ENCODE results near the gene ALAD. TPM values are rescaled to one million over a fixed set of nuclear protein-coding genes. Genes with fewer than 3 reads are reported as not detected.

Gene ALAD
- total RNA-seq, 3 donors from 2014 or later (not counting 1 experiment from before 2014, with no cell fraction given) = 30.3 to 38.7 (median 36.4) TPM

DNA sequence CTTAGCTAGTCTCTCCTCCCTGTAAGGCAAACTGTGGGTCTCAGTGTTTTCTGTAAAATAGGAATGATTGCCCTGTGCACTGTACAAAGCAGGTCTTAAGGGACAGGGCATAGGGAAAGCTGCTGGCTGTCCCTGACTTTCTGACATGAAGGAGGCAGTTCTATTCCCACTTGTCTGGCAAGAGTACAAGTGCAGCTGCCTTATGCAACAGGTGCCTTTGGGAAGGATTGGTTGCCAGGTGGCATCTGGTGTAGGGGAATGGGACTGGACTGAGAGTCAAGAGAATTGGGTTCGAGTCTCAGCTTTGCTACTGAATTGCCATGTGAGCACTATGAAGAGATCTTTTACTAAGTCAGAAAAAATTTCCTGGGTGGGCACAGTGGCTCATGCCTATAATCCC is 41.7 kb downstream of the ALAD start:
- TF ChIP-seq, protein P1, sequence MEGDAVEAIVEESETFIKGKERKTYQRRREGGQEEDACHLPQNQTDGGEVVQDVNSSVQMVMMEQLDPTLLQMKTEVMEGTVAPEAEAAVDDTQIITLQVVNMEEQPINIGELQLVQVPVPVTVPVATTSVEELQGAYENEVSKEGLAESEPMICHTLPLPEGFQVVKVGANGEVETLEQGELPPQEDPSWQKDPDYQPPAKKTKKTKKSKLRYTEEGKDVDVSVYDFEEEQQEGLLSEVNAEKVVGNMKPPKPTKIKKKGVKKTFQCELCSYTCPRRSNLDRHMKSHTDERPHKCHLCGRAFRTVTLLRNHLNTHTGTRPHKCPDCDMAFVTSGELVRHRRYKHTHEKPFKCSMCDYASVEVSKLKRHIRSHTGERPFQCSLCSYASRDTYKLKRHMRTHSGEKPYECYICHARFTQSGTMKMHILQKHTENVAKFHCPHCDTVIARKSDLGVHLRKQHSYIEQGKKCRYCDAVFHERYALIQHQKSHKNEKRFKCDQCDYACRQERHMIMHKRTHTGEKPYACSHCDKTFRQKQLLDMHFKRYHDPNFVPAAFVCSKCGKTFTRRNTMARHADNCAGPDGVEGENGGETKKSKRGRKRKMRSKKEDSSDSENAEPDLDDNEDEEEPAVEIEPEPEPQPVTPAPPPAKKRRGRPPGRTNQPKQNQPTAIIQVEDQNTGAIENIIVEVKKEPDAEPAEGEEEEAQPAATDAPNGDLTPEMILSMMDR (IDR thresholded peaks at IDR 0.05) = no peak
- intact Hi-C loops (cut with micrococcal nuclease) = no loop called here

DNA sequence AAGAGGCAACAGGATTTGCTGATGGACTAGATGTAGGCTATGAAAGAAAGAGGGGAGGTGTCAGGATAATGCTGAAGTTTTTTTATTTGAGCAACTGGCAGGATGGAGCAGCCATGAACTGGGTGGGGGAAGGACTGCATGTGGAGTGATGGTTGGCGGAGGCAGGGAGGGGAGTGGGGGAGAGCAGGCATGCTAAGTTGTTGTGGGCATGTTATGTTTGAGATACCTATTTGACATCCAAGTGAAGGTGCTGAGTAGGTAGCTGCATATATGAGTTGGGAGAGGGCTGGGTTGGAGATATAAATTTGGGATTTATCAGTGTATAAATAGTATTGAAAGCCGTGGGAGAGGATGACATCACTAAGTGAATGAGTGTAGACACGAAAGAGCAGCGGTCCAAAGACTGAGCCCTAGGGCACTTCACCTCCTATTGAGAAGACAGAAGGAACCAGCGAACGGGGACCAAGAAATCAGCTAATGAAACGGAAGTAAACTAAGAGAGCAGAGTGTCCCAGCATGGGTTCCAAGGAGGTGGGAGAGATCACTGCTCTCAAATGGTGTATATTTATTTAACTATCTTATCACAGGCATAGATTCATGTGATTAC is 44.3 kb downstream of the ALAD start:
- H3K27me3 Mint-ChIP-seq (ENCODE audit: low read depth in 2 of 2) = no peaks in the 10 kb centered on the region
- Histone ChIP-seq H3K4me3 (ENCODE audit: low read length) (no peak overlapping the region), H3K27ac (ENCODE audit: low read length) (no peak overlapping the region), H3K36me3 (ENCODE audit: control insufficient read depth, insufficient read depth, low read length) (no peaks in the 10 kb centered on the region), H3K27me3 (ENCODE audit: control insufficient read depth, insufficient read depth, low read length) (no peaks in the 10 kb centered on the region), H3K4me1 (ENCODE audit: control insufficient read depth, insufficient read depth, low read length) (no peaks in the 10 kb centered on the region), H3K9me3 (ENCODE audit: control insufficient read depth, insufficient read depth, low read length) (no peaks in the 10 kb centered on the region)
- no peak overlapping the region for H3K27ac Mint-ChIP-seq
- no peak overlapping the region for H3K4me3 Mint-ChIP-seq
- 89% methylated on average over 7 of the region's 7 CpGs for WGBS (ENCODE audit: insufficient coverage)
- no peaks in the 10 kb centered on the region for H3K9me3 Mint-ChIP-seq
- H3K4me1 Mint-ChIP-seq = no peaks in the 10 kb centered on the region
- TF ChIP-seq, protein P1 (IDR thresholded peaks at IDR 0.05) = no peak
- DNase-seq = no peak
- H3K36me3 Mint-ChIP-seq = no peaks in the 10 kb centered on the region
- ATAC-seq = no peak
- intact Hi-C loops (cut with micrococcal nuclease) = no loop called here

More for the DNA sequence above, 41.7 kb downstream of the ALAD start:
- Mint-ChIP-seq H3K36me3 (no peaks in the 10 kb centered on the region), H3K9me3 (no peaks in the 10 kb centered on the region), H3K4me3 (no peak overlapping the region), H3K4me1 (no peaks in the 10 kb centered on the region), H3K27ac (no peak overlapping the region), H3K27me3 (ENCODE audit: low read depth in 2 of 2) (no peaks in the 10 kb centered on the region)
- Histone ChIP-seq H3K9me3 (ENCODE audit: control insufficient read depth, insufficient read depth, low read length) (no peaks in the 10 kb centered on the region), H3K36me3 (ENCODE audit: control insufficient read depth, insufficient read depth, low read length) (no peaks in the 10 kb centered on the region), H3K4me1 (ENCODE audit: control insufficient read depth, insufficient read depth, low read length) (no peaks in the 10 kb centered on the region), H3K27ac (ENCODE audit: low read length) (no peak overlapping the region), H3K27me3 (ENCODE audit: control insufficient read depth, insufficient read depth, low read length) (no peaks in the 10 kb centered on the region), H3K4me3 (ENCODE audit: low read length) (no peak overlapping the region)
- DNase-seq (no peak), ATAC-seq (no peak)
- WGBS (ENCODE audit: insufficient coverage) = 83% methylated on average over 1 of the region's 1 CpG

DNA sequence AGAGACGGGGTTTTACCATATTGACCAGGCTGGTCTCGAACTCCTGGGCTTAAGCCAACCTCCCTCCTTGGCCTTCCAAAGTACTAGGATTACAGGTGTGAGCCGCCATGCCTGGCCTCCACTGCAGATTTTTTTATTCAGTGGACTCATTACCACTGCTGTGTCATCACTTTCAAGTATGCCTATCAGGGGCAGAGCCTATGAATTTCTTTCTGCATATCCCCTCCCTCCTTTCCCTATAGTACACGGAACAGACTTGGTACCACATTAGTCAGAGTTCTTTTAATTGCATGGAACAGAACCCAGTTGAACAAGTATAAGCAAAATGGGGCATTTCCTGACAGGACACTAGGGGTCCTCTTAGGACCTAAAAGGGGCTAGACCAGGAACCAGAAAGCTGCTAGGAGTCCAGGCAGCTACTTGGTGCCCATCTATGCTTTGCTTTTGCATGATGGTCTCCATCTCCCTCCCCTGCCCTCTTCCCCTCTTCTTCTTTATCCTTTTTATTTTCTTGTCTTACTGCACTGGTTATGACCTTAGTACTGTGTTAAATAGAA is 46.0 kb downstream of the ALAD start:
- peaks cover 2% of the 10 kb centered on the region for H3K27me3 ChIP-seq (ENCODE audit: control insufficient read depth, insufficient read depth, low read length)
- WGBS (ENCODE audit: insufficient coverage) = 93% methylated on average over 4 of the region's 4 CpGs
- Mint-ChIP-seq H3K27me3 (ENCODE audit: low read depth in 2 of 2) (no peaks in the 10 kb centered on the region), H3K4me3 (no peak overlapping the region), H3K27ac (no peak overlapping the region), H3K4me1 (peaks cover 14% of the 10 kb centered on the region in 2 donors), H3K36me3 (no peaks in the 10 kb centered on the region), H3K9me3 (no peaks in the 10 kb centered on the region)
- DNase-seq (no peak), ATAC-seq (no peak)
- intact Hi-C loops (cut with micrococcal nuclease) = no loop called here
- TF ChIP-seq, protein P1 (IDR thresholded peaks at IDR 0.05) = no peak
- peaks cover 15% of the 10 kb centered on the region for H3K4me1 ChIP-seq (ENCODE audit: control insufficient read depth, insufficient read depth, low read length)
- no peaks in the 10 kb centered on the region for H3K9me3 ChIP-seq (ENCODE audit: control insufficient read depth, insufficient read depth, low read length)
- H3K4me3 ChIP-seq (ENCODE audit: low read length) = no peak overlapping the region
- H3K27ac ChIP-seq (ENCODE audit: low read length) = no peak overlapping the region
- no peaks in the 10 kb centered on the region for H3K36me3 ChIP-seq (ENCODE audit: control insufficient read depth, insufficient read depth, low read length)

DNA sequence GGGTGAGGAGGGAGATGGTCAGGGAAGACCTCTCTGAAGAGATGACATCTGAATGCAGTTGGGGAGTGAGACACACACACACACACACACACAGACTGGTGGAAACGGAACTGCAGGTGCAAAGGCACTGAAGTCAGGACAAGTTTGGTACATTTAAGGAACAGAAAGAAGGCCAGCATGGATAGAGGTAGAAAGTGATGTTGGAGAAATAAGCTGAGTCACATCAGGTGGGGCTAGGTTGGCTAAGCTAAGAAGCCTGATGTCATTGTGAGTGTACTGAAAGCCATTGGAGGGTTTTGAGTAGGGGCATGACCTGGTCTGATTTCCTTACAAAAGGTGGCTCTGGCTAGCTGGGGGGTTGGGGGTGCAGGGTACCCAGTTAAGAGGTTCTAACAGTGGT is 48.7 kb downstream of the ALAD start:
- TF ChIP-seq, protein P1 (IDR thresholded peaks at IDR 0.05) = no peak
- H3K36me3 ChIP-seq (ENCODE audit: control insufficient read depth, insufficient read depth, low read length) = no peaks in the 10 kb centered on the region
- 33% methylated on average over 1 of the region's 1 CpG for WGBS (ENCODE audit: insufficient coverage)
- peak overlapping the region in 1 of 2 donors; percentile 3 for H3K27ac Mint-ChIP-seq
- DNase-seq = no peak
- intact Hi-C loops (cut with micrococcal nuclease) = no loop called here
- H3K4me3 Mint-ChIP-seq = no peak overlapping the region
- H3K4me1 ChIP-seq (ENCODE audit: control insufficient read depth, insufficient read depth, low read length) = peaks cover 32% of the 10 kb centered on the region
- no peak for ATAC-seq
- no peak overlapping the region for H3K27ac ChIP-seq (ENCODE audit: low read length)
- no peaks in the 10 kb centered on the region for H3K36me3 Mint-ChIP-seq
- no peaks in the 10 kb centered on the region for H3K9me3 Mint-ChIP-seq
- no peaks in the 10 kb centered on the region for H3K27me3 Mint-ChIP-seq (ENCODE audit: low read depth in 2 of 2)
- no peaks in the 10 kb centered on the region for H3K9me3 ChIP-seq (ENCODE audit: control insufficient read depth, insufficient read depth, low read length)
- no peak overlapping the region for H3K4me3 ChIP-seq (ENCODE audit: low read length)
- peaks cover 3% of the 10 kb centered on the region for H3K27me3 ChIP-seq (ENCODE audit: control insufficient read depth, insufficient read depth, low read length)
- H3K4me1 Mint-ChIP-seq = peaks cover 27 to 28% of the 10 kb centered on the region in 2 donors

All from natural killer cell (primary cell).